Naive thymus-derived CD4-positive, alpha-beta T cell (primary cell): Measurements from ENCODE around the gene KCTD5. TPM values are rescaled to one million over a fixed set of nuclear protein-coding genes. Genes with fewer than 3 reads are reported as not detected.
"Not testable (repeated sequence)": the region's sequence is repeated elsewhere in the genome, so short reads cannot be mapped to it uniquely, and the experiment has no call there.

Source experiments
- ATAC-seq: fragments of 150-1000 bp; cut with Tn5 transposase; 2 replicates; pipeline ENCODE4 v1.10.0; 2021; ENCODE audit warnings: mild to moderate bottlenecking, moderate library complexity
- CTCF ChIA-PET: fragments of 350-600 bp; sonication (Branson Sonifier 250); formaldehyde crosslinking; loops from one replicate; lab custom pipeline; 2021; ENCODE audit warnings: antibody characterized with exemption; lab: Charles Lee
- POLR2A ChIA-PET: fragments of 350-600 bp; sonication (Branson Sonifier 250); formaldehyde crosslinking; loops from one replicate; lab custom pipeline; 2021; ENCODE audit warnings: antibody characterized with exemption, inconsistent platforms; lab: Charles Lee
- DNase-seq, 9 donors: peaks; one replicate each; pipeline versions ENCODE4 v3.0.0 to v3.0.0-alpha.2; 2020 to 2022; ENCODE audit warnings: mixed read lengths in 1 of 9
- H3K27ac ChIP-seq: one replicate; pipeline ENCODE4 v1.7.0; 2013; ENCODE audit warnings: mild to moderate bottlenecking, low read depth, low read length, moderate library complexity
- H3K27me3 ChIP-seq, 2 donors: one replicate each; pipeline ENCODE4 v1.7.0; 2013; ENCODE audit warnings: low read length in 2 of 2, mild to moderate bottlenecking in 2 of 2, moderate library complexity in 2 of 2; ENCODE audit not compliant: control insufficient read depth in 2 of 2, insufficient read depth in 2 of 2
- H3K36me3 ChIP-seq, 3 experiments: 1 replicate in 2 of 3; 2 replicates in 1 of 3; pipeline ENCODE4 v1.7.0; 2013; ENCODE audit warnings: low read length in 3 of 3, mild to moderate bottlenecking in 3 of 3, moderate library complexity in 1 of 3; ENCODE audit not compliant: insufficient read depth in 3 of 3, control insufficient read depth in 2 of 3
- H3K4me1 ChIP-seq, 2 donors: one replicate each; pipeline ENCODE4 v1.7.0; 2013; ENCODE audit warnings: low read length in 2 of 2, mild to moderate bottlenecking in 2 of 2, moderate library complexity in 1 of 2; ENCODE audit not compliant: control insufficient read depth in 2 of 2, insufficient read depth in 2 of 2
- H3K4me3 ChIP-seq: 2 replicates; pipeline ENCODE4 v1.7.0; 2013; ENCODE audit warnings: mild to moderate bottlenecking, low read length
- H3K9me3 ChIP-seq, 3 experiments: 1 replicate in 2 of 3; 2 replicates in 1 of 3; pipeline ENCODE4 v1.7.0; 2013; ENCODE audit warnings: low read length in 3 of 3; ENCODE audit not compliant: control insufficient read depth in 2 of 3
- H3K27ac Mint-ChIP-seq, 9 donors: one replicate each; pipeline ENCODE4 v1.8.0; 2020 to 2022; ENCODE audit warnings: mixed read lengths in 9 of 9, mild to moderate bottlenecking in 8 of 9, moderate library complexity in 5 of 9, inconsistent platforms in 2 of 9
- H3K27me3 Mint-ChIP-seq, 5 donors: one replicate each; pipeline ENCODE4 v1.8.0; 2021 to 2022; ENCODE audit warnings: mixed read lengths in 5 of 5, mild to moderate bottlenecking in 1 of 5
- H3K36me3 Mint-ChIP-seq, 5 donors: one replicate each; pipeline ENCODE4 v1.8.0; 2020 to 2022; ENCODE audit warnings: mixed read lengths in 5 of 5, mild to moderate bottlenecking in 3 of 5, inconsistent platforms in 1 of 5
- H3K4me1 Mint-ChIP-seq, 7 donors: one replicate each; pipeline ENCODE4 v1.8.0; 2020 to 2022; ENCODE audit warnings: mixed read lengths in 7 of 7, mild to moderate bottlenecking in 3 of 7, inconsistent platforms in 1 of 7
- H3K4me3 Mint-ChIP-seq, 10 donors: one replicate each; pipeline ENCODE4 v1.8.0; 2020 to 2022; ENCODE audit warnings: mild to moderate bottlenecking in 10 of 10, mixed read lengths in 10 of 10, moderate library complexity in 6 of 10, inconsistent platforms in 2 of 10
- H3K9me3 Mint-ChIP-seq, 11 donors: one replicate each; pipeline ENCODE4 v1.8.0; 2020 to 2022; ENCODE audit warnings: mixed read lengths in 11 of 11, mild to moderate bottlenecking in 4 of 11, inconsistent platforms in 1 of 11, moderate library complexity in 1 of 11
- intact Hi-C, 2 donors: fragments of 100-400 bp; cut with micrococcal nuclease; formaldehyde crosslinking; loops; one replicate each; pipeline ENCODE4 v1.15.1; 2023
- polyA plus RNA-seq, 2 donors: library from polyadenylated mRNA; unstranded; fragments of 300-500 nt; fragmentation: Illumina TruSeq; gene quantifications; one replicate each; pipeline ENCODE4 v1.2.3, GENCODE V29; 2021
- total RNA-seq, 6 experiments: library from RNA in 5 of 6; stranded (reverse) in 5 of 6; gene quantifications; 1 replicate in 5 of 6; 2 replicates in 1 of 6; pipeline ENCODE4 v1.2.3 and lab custom pipeline; 2021 to 2026

The KCTD5 gene, protein sequence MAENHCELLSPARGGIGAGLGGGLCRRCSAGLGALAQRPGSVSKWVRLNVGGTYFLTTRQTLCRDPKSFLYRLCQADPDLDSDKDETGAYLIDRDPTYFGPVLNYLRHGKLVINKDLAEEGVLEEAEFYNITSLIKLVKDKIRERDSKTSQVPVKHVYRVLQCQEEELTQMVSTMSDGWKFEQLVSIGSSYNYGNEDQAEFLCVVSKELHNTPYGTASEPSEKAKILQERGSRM
- 10 to 100 TPM; 21.4 to 37.5 (median 24.6) TPM for total RNA-seq
- polyA plus RNA-seq = 10 to 100 TPM; 15.7 to 26.2 TPM
- 21.7 reads per million, percentile 52 among the genes with 10 or more reads in this experiment for total RNA-seq (lab: John Stamatoyannopoulos, UW)

DNA sequence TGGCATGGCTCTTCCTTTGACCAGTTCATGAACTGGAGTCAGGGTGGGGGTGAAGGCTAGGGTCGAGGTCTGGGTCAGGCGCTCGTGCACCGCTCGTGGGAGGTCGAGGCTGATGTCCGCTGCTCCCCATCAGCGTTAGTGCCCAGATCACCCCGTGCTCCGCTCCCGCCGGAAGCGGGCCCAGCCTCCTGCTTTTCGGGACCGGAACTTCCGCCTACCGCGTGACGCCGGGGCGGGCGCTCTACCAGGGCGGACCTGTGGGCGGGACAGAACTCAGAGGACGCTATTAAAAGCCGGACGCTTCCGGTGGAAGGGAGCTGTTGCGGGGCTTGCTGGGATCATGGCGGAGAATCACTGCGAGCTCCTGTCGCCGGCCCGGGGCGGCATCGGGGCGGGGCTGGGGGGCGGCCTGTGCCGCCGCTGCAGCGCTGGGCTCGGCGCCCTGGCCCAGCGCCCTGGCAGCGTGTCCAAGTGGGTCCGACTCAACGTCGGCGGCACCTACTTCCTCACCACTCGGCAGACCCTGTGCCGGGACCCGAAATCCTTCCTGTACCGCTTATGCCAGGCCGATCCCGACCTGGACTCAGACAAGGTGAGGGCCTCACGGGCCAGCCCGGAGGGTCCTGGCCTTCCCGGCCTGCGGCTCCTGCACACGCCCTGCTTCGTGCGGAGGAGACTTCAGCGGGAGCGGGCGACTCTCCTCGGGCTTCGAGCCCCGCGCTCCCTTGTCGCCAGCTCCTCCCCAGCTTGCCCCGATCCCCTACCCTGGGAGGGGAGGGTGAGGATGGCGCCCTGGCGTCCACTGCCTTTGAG is at the start of gene KCTD5:
TSS of gene KCTD5 (plus strand) at position 315 of the 813 bp plus-strand sequence. CDS start at position 341, 26 bp downstream.
- Histone ChIP-seq H3K9me3 (no peaks in the 10 kb centered on the region), H3K27me3 (no peaks in the 10 kb centered on the region), H3K36me3 (peaks cover 0 to 5% (median 0%) of the 10 kb centered on the region in 3 experiments), H3K4me3 (peak within 1 kb of the TSS; percentile 81), H3K4me1 (peaks cover 8 to 18% of the 10 kb centered on the region in 2 donors), H3K27ac (peak within 1 kb of the TSS; percentile 92)
- ChIA-PET POLR2A (interaction anchor here (0.6 to 1.5 kb wide), 9 partner anchors 9 to 692 kb away, joined by 3 to 11 read pairs (median 3); partner anchors contain the start of gene PRSS27), CTCF (no interaction called here)
- intact Hi-C loops = loop anchor here (1.0 to 5.0 kb wide), 8 partner anchors 9 to 525 kb away; partner anchors contain the start of genes SRRM2 (in 2 of the 2), ELOB (in 1 of the 2), NTN3 (in 1 of the 2) and TRAF7 (in 1 of the 2)
- Mint-ChIP-seq H3K4me3 (peak within 1 kb of the TSS; percentile 89 to 99 (median 94)), H3K27ac (peak within 1 kb of the TSS; percentile 82 to 99 (median 94)), H3K27me3 (no peaks in the 10 kb centered on the region), H3K36me3 (peaks cover 0 to 6% (median 3%) of the 10 kb centered on the region in 5 donors), H3K9me3 (peaks cover 0 to 4% (median 0%) of the 10 kb centered on the region in 11 donors), H3K4me1 (peaks cover 12 to 29% (median 25%) of the 10 kb centered on the region in 7 donors)
- peak; percentile 89 to 98 (median 94) for DNase-seq
- ATAC-seq = peak; percentile 97

DNA sequence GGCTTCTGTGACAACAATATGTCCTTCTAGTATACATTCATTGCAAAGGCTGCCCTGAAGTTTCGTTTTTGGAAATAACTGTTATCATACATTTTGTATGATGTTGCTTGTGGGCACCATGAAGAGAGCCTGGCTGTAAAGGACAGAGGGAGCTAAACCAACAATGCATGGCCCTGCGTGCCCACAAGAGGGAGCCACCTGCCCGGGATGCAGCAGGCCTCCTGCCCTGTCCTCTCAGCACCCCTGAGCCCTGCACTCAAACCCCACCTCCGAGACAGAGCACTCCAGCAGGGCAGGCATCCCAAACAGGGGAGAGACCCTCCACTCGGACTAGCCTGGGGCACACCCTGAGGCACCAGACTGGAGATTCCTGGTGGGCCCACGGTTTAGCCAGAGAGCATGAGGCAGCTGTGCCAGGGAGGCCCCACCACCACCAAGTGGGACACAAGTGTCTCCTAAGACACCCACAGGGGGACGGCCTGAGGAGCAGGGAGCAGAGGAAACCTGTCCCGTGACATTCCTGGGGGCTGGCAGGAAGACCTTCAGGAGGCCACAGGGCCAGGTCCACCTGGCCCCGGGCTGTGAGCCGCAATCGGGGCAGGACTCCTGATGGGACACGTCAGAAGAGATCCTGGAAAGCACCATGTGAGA is 43.1 kb upstream of the KCTD5 start:
- intact Hi-C loops, H3K4me3 Mint-ChIP-seq, H3K4me1 Mint-ChIP-seq, H3K36me3 ChIP-seq, H3K27ac Mint-ChIP-seq, H3K4me3 ChIP-seq, CTCF ChIA-PET, H3K27ac ChIP-seq, H3K36me3 Mint-ChIP-seq, H3K4me1 ChIP-seq, POLR2A ChIA-PET, H3K27me3 Mint-ChIP-seq, H3K9me3 Mint-ChIP-seq, H3K9me3 ChIP-seq, H3K27me3 ChIP-seq: not testable (repeated sequence)
- ATAC-seq (peak; percentile 93), DNase-seq (peak in 5 of 9 donors; percentile 17 to 42 (median 29))

DNA sequence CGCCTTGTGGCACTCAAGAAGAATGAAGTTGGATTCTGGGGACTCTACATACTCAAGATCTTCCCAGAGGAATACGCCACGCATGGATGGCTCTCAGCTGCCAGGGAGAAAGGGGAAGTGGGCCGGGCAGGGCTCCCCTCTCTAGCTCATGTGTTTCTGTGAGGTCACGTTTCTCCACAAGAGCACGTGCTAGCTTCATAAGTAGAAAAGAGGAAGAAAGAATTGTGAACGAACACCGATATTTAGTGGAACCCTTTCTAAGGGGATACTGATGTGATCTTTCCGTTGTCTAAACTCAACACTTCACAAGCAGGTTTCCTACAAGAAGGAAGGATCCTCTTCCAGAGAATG is 42.6 kb upstream of the KCTD5 start:
- DNase-seq, intact Hi-C loops, H3K36me3 Mint-ChIP-seq, H3K27me3 Mint-ChIP-seq, H3K9me3 Mint-ChIP-seq, H3K4me3 ChIP-seq, H3K36me3 ChIP-seq, H3K4me3 Mint-ChIP-seq, POLR2A ChIA-PET, H3K27ac Mint-ChIP-seq, H3K27me3 ChIP-seq, H3K27ac ChIP-seq, H3K9me3 ChIP-seq, H3K4me1 ChIP-seq, H3K4me1 Mint-ChIP-seq, CTCF ChIA-PET: not testable (repeated sequence)
- ATAC-seq = peak; percentile 82

DNA sequence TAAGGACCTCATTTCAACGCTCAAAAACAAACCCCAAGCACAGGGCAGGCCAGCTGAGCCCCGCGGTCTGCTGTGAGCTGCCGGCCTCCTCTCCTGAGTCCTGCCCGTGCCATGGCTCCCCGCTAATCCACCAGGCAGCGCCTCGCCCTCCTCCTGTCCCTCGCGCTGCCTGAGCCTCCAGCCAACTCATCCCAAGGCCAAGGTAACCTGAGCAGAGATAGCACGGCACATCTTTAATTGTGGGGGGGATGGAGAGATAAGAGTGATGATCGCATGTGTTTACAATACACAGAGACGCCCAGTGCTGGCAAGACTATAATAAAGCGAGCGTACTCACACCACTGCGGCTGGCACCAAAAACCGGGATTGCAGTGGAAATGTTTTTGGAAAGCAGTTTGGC is 39.8 kb upstream of the KCTD5 start:
- H3K27me3 ChIP-seq, ATAC-seq, H3K9me3 Mint-ChIP-seq, H3K27ac Mint-ChIP-seq, H3K36me3 Mint-ChIP-seq, H3K36me3 ChIP-seq, H3K9me3 ChIP-seq, H3K27ac ChIP-seq, H3K4me1 Mint-ChIP-seq, intact Hi-C loops, CTCF ChIA-PET, H3K4me1 ChIP-seq, POLR2A ChIA-PET, H3K4me3 Mint-ChIP-seq, DNase-seq, H3K27me3 Mint-ChIP-seq, H3K4me3 ChIP-seq: not testable (repeated sequence)

DNA sequence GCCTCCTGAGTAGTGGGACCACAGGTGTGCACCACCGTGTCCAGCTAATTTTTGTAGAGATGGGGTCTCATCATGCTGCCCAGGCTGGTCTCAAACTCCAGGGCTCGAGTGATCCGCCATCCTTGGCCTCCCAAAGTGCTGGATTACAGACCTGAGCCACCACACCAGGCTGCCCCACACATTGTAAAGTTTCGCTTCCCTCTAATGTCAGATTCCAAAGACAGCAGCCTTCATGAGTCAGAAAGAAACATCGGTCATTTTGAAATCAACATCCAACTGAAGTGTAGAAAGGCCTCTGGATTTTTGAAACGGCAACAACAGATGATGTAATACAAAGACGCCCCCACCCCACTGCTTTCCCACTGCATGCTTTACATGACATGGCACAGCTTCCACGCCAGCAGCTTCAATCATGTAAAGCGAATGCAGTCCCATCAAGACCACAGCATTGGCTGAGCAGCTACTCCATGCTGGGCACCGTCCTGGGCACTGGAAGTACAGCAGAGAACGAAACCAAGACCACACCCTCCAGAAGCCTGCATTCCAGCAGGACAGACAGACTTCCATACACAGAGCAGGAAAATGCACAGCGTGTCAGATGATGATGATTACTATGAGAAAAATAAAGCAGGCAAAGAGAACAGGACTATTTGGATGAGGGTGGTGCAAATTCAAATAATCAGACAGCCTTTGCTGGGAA is 37.4 kb upstream of the KCTD5 start:
- CTCF ChIA-PET, H3K36me3 Mint-ChIP-seq, H3K4me3 ChIP-seq, DNase-seq, H3K4me1 ChIP-seq, H3K27me3 ChIP-seq, H3K4me3 Mint-ChIP-seq, H3K27me3 Mint-ChIP-seq, H3K36me3 ChIP-seq, H3K9me3 Mint-ChIP-seq, intact Hi-C loops, H3K27ac Mint-ChIP-seq, POLR2A ChIA-PET, H3K4me1 Mint-ChIP-seq, H3K27ac ChIP-seq, H3K9me3 ChIP-seq: not testable (repeated sequence)
- peak; percentile 80 for ATAC-seq

DNA sequence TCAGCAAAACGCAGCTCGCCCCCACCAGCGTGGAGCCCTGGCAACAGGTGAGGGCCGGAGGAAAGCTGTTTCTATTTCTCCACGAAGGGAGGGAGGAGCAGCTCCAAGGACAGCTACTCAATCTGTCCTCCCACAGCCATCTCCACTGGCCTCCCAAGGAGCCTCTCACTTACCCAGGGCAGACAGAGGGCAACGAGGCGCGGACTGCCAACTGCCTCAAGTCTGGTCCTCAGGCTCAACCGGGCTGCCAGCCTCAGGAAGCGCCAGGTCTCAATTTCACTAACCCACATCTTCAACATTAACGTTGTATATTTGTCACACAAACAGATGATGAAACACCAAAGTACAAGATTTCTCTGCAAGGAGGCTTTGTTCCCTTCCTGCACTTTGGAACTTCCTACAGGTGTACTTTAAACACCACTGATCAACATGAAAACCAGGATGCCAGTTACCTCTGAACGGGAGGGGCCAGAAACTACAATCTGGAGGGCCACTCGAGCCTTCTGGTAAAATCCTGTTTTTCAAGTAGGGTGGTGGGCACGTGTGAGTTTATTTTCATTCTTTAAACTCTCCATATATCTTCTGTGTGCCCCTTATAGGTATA is 31.0 kb upstream of the KCTD5 start:
- H3K36me3 ChIP-seq, H3K9me3 ChIP-seq, H3K27me3 Mint-ChIP-seq, H3K4me3 Mint-ChIP-seq, DNase-seq, H3K9me3 Mint-ChIP-seq, CTCF ChIA-PET, H3K4me3 ChIP-seq, H3K4me1 Mint-ChIP-seq, H3K27ac Mint-ChIP-seq, ATAC-seq, H3K4me1 ChIP-seq, H3K36me3 Mint-ChIP-seq, H3K27ac ChIP-seq, H3K27me3 ChIP-seq, POLR2A ChIA-PET, intact Hi-C loops: not testable (repeated sequence)
